ENCODE data around the gene TIGIT.

GRCh38 chr3:114356066-114356465, 62.2 kb downstream of the TIGIT start:
- TF ChIP-seq EP300 (IDR thresholded peaks at IDR 0.05; ENCODE audit: low read depth) (no peak), CTCF (IDR thresholded peaks at IDR 0.05) (no peak), POLR2A (IDR thresholded peaks at IDR 0.05) (no peak)
